BJ (cell line): ENCODE results near the gene ECM1. TPM values are rescaled to one million over a fixed set of nuclear protein-coding genes. Genes with fewer than 3 reads are reported as not detected.

Experiments used
- CTCF ChIA-PET: fragments of 350-600 bp; formaldehyde crosslinking; extraction: SDS; loops from one replicate; lab custom pipeline; 2021; ENCODE audit warnings: antibody characterized with exemption, inconsistent platforms; lab: Yijun Ruan, JAX
- POLR2A ChIA-PET: fragments of 300-600 bp; sonication (Branson Sonifier 250); formaldehyde crosslinking; extraction: SDS; loops from one replicate; lab custom pipeline; 2021; ENCODE audit warnings: antibody characterized with exemption; lab: Charles Lee
- DNase-seq: peaks from one replicate; pipeline ENCODE4 v3.0.0-alpha.2; 2011; ENCODE audit warnings: low read depth
- H3K27me3 ChIP-seq: 2 replicates; pipeline ENCODE4 v1.6.0; 2011; ENCODE audit warnings: low read length; ENCODE audit not compliant: control insufficient read depth, insufficient read depth
- H3K36me3 ChIP-seq: 2 replicates; pipeline ENCODE4 v1.5.1; 2011; ENCODE audit warnings: low read length; ENCODE audit not compliant: control insufficient read depth, insufficient read depth
- H3K4me3 ChIP-seq: 2 replicates; pipeline ENCODE4 v1.5.1; 2011; ENCODE audit warnings: low read depth, mild to moderate bottlenecking, control low read depth, low read length
- CTCF ChIP-seq: IDR thresholded peaks from 2 replicates; pipeline ENCODE4 v1.5.1; 2011; ENCODE audit warnings: low read depth, mild to moderate bottlenecking, control low read depth, inconsistent platforms, low read length, moderate library complexity; ENCODE audit not compliant: insufficient read depth
- polyA plus RNA-seq: library from polyadenylated mRNA; depleted of rRNA; stranded (reverse); fragments of >200 nt; gene quantifications from 2 replicates; pipeline ENCODE4 v1.2.3, GENCODE V29; 2011

The ECM1 gene
- polyA plus RNA-seq, 1 experiment, result 204 TPM

- no peak for DNase-seq
- POLR2A ChIA-PET, result no interaction called here
- Histone ChIP-seq H3K27me3 (no peaks in the 10 kb centered on the region), H3K4me3 (no peak overlapping the region), H3K36me3 (no peaks in the 10 kb centered on the region)
- CTCF ChIA-PET, result interaction anchor here (0.5 to 1.6 kb wide), 5 partner anchors 8 to 281 kb away, joined by 3 to 6 read pairs (median 3); no protein-coding TSS in a partner anchor
- no peak for TF ChIP-seq CTCF
These were observed 29.2 kb downstream of the ECM1 start for GRCh38 chr1:150536836-150537731.

- H3K36me3 ChIP-seq, result no peaks in the 10 kb centered on the region
- no peak overlapping the region for H3K4me3 ChIP-seq
- no peak for DNase-seq
- ChIA-PET CTCF (interaction anchor here (1.2 to 1.3 kb wide), 2 partner anchors 9 to 275 kb away, joined by 3 to 6 read pairs; no protein-coding TSS in a partner anchor), POLR2A (interaction anchor here (0.6 to 0.7 kb wide), 2 partner anchors 22 to 520 kb away, joined by 4 to 17 read pairs; partner anchors contain the start of gene FALEC)
- H3K27me3 ChIP-seq, result no peaks in the 10 kb centered on the region
- TF ChIP-seq CTCF, result 0 out of 2 replicates have a peak, but pooled peaks have one; percentile 16
These were observed 30.1 kb downstream of the ECM1 start for GRCh38 chr1:150537732-150538684.

- no peaks in the 10 kb centered on the region for H3K27me3 ChIP-seq
- DNase-seq, result no peak
- ChIA-PET CTCF (interaction anchor here (0.6 to 1.5 kb wide), 4 partner anchors 11 to 30 kb away, joined by 3 to 5 read pairs (median 3); no protein-coding TSS in a partner anchor), POLR2A (no interaction called here)
- H3K36me3 ChIP-seq, result no peaks in the 10 kb centered on the region
- H3K4me3 ChIP-seq, result no peak overlapping the region
- no peak for TF ChIP-seq CTCF
These were observed 35.7 kb downstream of the ECM1 start for GRCh38 chr1:150543500-150544143.

GRCh38 chr1:150544204-150544603 lies 36.3 kb downstream of the ECM1 start:
- DNase-seq, result no peak
- Histone ChIP-seq H3K27me3 (no peaks in the 10 kb centered on the region), H3K4me3 (no peak overlapping the region), H3K36me3 (no peaks in the 10 kb centered on the region)
- TF ChIP-seq CTCF, result no peak
- ChIA-PET CTCF (interaction anchor here (0.6 to 1.5 kb wide), 4 partner anchors 12 to 31 kb away, joined by 3 to 5 read pairs (median 3); no protein-coding TSS in a partner anchor), POLR2A (no interaction called here)
